Kasumi-1 (cell line): ENCODE data around the gene GTF3A.
"Not testable (repeated sequence)": the region's sequence is repeated elsewhere in the genome, so short reads cannot be mapped to it uniquely, and the experiment has no call there.

ENCODE experiments used
- DNase-seq, 2 experiments: peaks; one replicate each; lab custom pipeline; 2025; lab: John Stamatoyannopoulos, UW

Gene GTF3A

GRCh38 chr13:27424246-27425157 is at the start of gene GTF3A:
TSS of gene GTF3A (plus strand) at chr13:27424619.
- DNase-seq, result peak; percentile 47 to 58

DNA sequence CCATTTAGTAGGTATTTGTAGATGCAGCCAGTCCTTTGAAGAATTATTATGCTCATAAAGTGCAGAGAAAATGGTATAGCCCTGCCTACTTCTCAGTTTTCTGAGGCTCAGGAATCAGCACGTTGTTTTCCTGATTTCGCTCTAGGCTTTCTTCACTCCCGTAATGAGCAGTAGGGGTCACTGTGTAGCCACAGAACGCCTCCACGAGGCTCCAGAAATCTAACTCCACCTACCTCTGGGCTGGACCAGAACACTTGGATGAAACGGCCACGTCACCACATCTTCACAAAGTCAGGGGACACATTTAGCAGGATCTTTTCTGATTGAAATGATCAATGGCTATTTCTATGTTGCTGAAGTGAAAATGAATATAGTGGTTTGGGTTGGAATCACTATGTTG is 49.8 kb upstream of the GTF3A start:
- peak; percentile 43 to 58 for DNase-seq

DNA sequence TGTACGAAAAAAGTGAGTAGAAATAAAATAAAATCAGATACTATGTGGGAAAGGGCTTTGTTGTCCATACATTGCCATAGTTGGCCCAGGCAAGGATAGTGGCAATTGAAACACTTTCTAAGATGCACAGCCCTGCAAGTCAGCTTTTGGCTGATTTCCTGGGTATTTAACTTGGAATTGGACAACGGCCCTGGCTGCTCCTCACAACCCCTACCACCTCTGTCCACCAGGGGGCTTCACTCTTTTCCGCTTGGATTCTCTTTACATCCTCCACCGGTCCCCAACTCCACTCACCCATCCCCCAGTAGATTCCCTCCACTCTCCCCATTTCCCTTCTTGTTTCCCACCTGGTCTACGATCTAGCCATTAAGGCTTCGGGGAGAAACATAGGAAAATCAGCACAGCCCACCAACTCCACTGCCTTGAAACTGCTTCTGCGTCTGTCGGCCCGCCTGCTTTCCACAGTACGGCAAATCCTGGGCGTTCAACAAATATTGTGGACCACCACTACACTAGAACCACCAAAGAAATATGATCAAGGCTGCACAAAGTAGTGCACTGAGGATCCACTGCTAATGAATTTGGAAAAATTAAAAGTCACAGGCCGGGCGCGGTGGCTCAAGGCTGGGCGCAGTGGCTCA is 48.6 kb upstream of the GTF3A start:
- peak; percentile 4 to 43 for DNase-seq

DNA sequence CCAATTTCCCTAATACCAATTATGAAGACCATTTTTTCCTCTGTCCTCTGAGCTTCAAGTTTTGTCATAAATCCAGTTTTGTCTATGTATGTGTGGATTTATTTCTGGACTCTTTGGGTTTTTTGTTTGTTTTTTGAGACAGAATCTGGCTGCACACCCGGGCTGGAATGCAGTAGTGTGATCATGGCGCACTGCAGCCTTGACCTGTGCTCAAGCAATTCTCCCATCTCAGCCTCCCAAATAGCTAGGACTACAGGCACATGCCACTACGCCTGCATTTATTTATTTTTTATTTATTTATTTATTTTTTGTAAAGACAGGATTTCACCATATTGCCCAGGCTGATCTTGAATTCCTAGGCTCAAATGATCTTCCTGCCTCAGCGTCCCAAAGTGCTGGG is 45.3 kb upstream of the GTF3A start:
- DNase-seq, result no peak

- peak; percentile 28 to 48 for DNase-seq
Observed at GRCh38 chr13:27379694-27380641, 44.5 kb upstream of the GTF3A start.

DNA sequence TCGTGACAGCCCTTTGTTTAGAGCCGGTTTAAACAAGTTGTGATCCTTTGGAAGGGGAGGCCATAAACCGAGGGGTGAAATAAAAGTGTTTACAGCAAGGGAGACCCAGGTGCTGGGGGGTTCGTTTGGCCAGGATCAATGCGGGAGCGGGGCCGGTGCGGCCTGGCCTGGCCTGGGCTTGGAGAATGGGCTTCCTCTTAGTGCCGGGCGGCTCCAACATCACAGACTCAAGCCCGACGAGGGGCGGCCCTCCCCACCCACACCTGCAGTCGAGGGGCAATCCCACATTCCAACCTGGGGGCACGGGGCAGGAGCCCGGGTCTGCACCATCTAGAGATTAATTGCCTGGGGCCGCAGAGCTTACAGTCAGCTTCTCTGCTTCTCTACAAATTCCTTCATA is 42.8 kb upstream of the GTF3A start:
- no peak for DNase-seq

GRCh38 chr13:27383104-27383921 is 41.1 kb upstream of the GTF3A start:
- DNase-seq, result no peak

GRCh38 chr13:27384285-27384684 is 40.1 kb upstream of the GTF3A start:
- no peak for DNase-seq

DNA sequence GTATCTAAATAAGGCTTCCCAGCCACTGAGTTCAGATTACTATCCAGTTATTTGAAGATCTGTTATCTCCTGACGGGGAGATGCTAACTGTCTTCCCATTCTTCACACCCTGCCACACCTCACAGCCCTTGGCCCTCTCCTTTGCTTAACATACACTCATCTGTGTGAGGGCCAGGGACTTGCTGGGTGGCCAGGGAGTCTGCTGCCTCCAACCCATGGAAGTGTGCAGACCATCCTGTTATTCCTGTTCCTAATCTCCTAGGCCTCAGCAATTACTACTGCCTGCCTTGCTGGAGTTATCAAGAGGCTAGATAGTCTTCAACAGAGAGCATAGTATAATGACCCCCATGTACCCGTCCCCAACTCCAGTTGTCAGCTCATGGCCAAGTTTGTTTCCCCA is 36.2 kb upstream of the GTF3A start:
- DNase-seq, result no peak

- DNase-seq, result no peak
Observed at GRCh38 chr13:27389891-27390290, 34.5 kb upstream of the GTF3A start.

DNA sequence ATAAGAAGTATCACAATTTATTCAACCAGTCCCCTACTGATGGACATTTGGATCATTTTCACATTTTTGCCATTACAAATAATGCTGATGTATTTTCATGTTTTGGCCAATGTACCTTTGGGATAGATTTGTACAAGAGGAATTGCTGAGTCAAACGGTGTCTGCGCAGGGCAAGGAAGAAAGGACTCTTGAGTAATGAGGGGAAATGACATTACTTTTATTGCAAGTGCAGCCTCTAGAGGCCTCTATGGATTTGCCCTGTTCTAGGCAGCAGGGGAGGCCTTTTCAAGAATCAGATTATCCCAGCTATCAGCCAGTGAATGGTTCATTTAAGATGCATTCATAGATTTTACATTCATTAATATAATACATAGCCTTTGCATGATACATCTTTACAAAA is 32.9 kb upstream of the GTF3A start:
- peak in 1 of 2 experiments; percentile 0 for DNase-seq

- DNase-seq, result no peak
Observed at GRCh38 chr13:27393101-27393500, 31.3 kb upstream of the GTF3A start.

- no peak for DNase-seq
Observed at GRCh38 chr13:27395007-27395510, 29.4 kb upstream of the GTF3A start.

GRCh38 chr13:27396252-27396846 is 28.1 kb upstream of the GTF3A start:
- no peak for DNase-seq

DNA sequence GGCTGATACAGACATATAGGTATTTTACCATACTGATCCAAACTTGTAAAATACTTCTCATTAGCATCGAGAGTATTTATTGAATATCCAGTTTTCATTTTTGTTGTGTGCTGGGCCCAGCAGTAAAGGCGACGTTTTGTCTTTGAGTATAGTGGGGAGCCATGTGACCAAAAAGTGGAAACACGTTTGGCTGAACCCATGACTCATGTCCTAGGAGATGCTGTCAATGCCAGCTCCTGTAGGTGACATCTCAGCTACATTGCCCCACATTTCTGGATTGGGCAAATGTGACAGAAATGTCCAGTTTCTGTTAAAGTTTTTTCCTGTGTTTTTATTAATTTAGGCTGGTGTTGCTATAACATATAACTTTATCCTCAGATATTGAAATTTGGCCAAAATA is 26.1 kb upstream of the GTF3A start:
- no peak for DNase-seq

GRCh38 chr13:27400405-27400804 is 24.0 kb upstream of the GTF3A start:
- DNase-seq, result not testable (repeated sequence)

- peak; percentile 33 to 63 for DNase-seq
Observed at GRCh38 chr13:27401210-27401609, 23.2 kb upstream of the GTF3A start.

DNA sequence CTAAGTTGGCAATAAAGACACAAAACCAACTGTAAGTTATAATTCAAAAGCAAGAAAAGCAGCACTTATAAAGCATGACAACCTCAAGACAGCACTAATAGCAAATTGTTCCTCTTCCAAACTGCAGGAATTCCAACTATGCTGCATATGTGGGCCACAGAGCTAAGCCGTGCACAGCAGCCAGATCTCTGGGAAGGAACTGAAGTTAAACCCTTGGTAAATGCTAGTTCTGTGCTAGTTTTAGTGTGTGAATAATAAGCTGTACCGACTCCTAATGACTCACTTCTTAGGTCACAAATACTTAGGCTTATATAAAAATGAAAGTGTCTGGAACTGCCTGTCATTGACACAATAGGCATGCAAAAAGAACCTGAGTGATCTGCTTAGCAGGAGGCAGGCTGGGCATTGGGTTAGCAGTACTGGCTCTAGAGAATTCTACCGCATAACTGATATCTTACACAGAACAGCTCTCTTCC is 21.2 kb upstream of the GTF3A start:
- DNase-seq, result no peak

DNA sequence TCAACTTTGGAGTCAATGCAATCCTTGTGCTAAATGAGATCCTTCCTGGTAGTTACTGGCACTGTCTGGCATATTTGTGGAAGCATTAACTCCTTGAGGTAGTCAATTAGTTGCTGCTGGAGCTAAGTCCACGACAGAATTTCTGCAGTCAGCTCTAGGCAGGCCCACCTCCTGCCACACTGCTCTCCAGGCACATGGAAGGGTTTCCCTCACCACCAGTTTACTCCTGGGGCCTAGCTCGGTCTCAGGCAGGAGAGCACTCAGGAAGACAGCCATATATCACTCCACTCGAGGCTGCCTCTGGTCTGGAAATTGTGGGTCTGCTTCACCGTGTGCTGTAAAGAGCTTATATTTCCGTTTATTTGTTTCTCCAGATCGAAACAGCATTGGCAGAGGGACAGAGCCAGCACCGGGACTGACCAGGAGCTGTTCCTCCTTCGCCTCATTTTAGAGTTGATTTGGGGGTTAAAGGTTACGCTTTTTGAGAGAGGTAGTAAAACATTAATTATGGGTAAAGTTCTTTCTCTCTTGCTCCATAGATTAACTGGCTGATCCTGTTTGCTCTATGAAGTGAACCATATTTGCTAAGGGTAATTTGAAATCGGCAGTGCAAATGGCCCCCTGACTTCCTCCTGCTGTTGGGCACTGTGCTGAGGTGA is 20.6 kb upstream of the GTF3A start:
- no peak for DNase-seq

DNA sequence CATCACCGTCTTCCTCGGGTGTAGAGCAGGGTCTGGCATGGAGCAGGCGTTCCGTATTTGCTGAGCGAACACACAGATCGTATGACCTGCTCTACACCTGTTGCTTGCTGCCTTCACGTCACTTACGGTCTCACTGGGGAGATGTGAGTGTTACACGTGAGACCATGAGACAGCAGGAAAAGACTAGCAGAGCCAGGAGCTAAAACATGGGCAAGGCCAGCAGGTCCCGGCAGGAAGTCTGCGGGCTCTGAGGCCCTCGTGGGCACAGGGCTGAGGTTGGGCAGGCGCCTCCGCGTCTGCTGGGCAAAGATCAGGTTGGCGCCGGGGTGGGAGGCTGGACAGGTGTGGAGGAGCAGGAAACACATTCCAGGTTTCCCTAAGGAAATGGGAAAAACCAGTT is 19.7 kb upstream of the GTF3A start:
- DNase-seq, result no peak
